HepG2 (cell line): Measurements from ENCODE around the gene HSD17B8. TPM values are rescaled to one million over a fixed set of nuclear protein-coding genes. Genes with fewer than 3 reads are reported as not detected.
A peak's percentile ranks its signal among the peaks of the same experiment; 100 is the strongest.

Source experiments
- ATAC-seq: fragments of 200-7000 bp; cut with Tn5 transposase; 3 replicates; pipeline ENCODE4 v1.9.1; 2020; ENCODE audit warnings: mild to moderate bottlenecking, moderate library complexity
- BruUV-seq: library from RNA; stranded (reverse); fragments of 400-500 nt; replicated peaks from 2 replicates; lab custom pipeline; 2021; lab: Mats Ljungman, UMichigan
- CTCF ChIA-PET: fragments of 300-600 bp; formaldehyde crosslinking; extraction: SDS; loops from one replicate; lab custom pipeline; 2021; ENCODE audit warnings: low total read pairs, inconsistent platforms, low intra/inter-chr PET ratio; lab: Yijun Ruan, JAX
- POLR2A ChIA-PET: fragments of 350-600 bp; sonication (Branson Sonifier 250); formaldehyde crosslinking; loops from one replicate; lab custom pipeline; 2020; ENCODE audit warnings: antibody characterized with exemption, inconsistent platforms; lab: Yijun Ruan, JAX
- DNase-seq: peaks from one replicate; pipeline ENCODE4 v3.0.0-alpha.2; 2015; ENCODE audit warnings: low spot score
- FAIRE-seq: peaks from 3 replicates; lab custom pipeline; 2011; peaks lifted over from hg19 to GRCh38; lab: Jason Lieb, UNC
- H2AFZ ChIP-seq: one replicate; pipeline ENCODE4 v1.6.1; 2011; ENCODE audit warnings: low read length, inconsistent platforms
- H3K27ac ChIP-seq: fragments of 300-600 bp; 3 replicates; pipeline ENCODE4 v1.8.0; 2011; ENCODE audit warnings: mixed run types, mild to moderate bottlenecking, mixed read lengths, low read length, inconsistent platforms; ENCODE audit not compliant: insufficient read depth; ENCODE audit errors: extremely low read length
- H3K27me3 ChIP-seq, 2 experiments: fragments of 200-600 bp in 1 of 2; 2 replicates in 1 of 2; 3 replicates in 1 of 2; pipeline versions ENCODE4 v1.6.0 to v1.8.0; 2011; ENCODE audit warnings: low read length in 2 of 2, mild to moderate bottlenecking in 2 of 2, moderate library complexity in 2 of 2, inconsistent platforms in 1 of 2; ENCODE audit not compliant: insufficient read depth in 2 of 2, control insufficient read depth in 1 of 2
- H3K36me3 ChIP-seq, 2 experiments: fragments of 200-600 bp in 1 of 2; replicated peaks in 1 of 2; 2 replicates in 1 of 2; 3 replicates in 1 of 2; pipeline versions ENCODE4 v1.5.1 to v1.8.0; 2011; ENCODE audit warnings: low read length in 2 of 2, inconsistent platforms in 1 of 2; ENCODE audit not compliant: insufficient read depth in 2 of 2, control insufficient read depth in 1 of 2
- H3K4me1 ChIP-seq: 2 replicates; pipeline ENCODE4 v1.5.1; 2012; ENCODE audit warnings: low read length, inconsistent platforms; ENCODE audit not compliant: insufficient read depth
- H3K4me2 ChIP-seq: 2 replicates; pipeline ENCODE4 v1.6.0; 2011; ENCODE audit warnings: low read depth, low read length, inconsistent platforms
- H3K4me3 ChIP-seq, 3 experiments: fragments of 200-600 bp in 1 of 3; sonication (generic), shearing (Covaris generic) in 1 of 3; replicated peaks in 1 of 3; 2 replicates each; pipeline ENCODE4 v1.5.1; 2011 to 2016; ENCODE audit warnings: low read length in 3 of 3, inconsistent platforms in 2 of 3, low read depth in 2 of 3, mild to moderate bottlenecking in 2 of 3, control low read depth in 1 of 3, mixed read lengths in 1 of 3; ENCODE audit not compliant: insufficient read depth in 1 of 3
- H3K79me2 ChIP-seq: one replicate; pipeline ENCODE4 v1.6.1; 2011; ENCODE audit warnings: low read length, inconsistent platforms; ENCODE audit not compliant: insufficient read depth
- H3K9ac ChIP-seq: 2 replicates; pipeline ENCODE4 v1.6.0; 2011; ENCODE audit warnings: mild to moderate bottlenecking, low read depth, low read length, inconsistent platforms; ENCODE audit not compliant: insufficient read depth
- H3K9me3 ChIP-seq: 2 replicates; pipeline ENCODE4 v1.5.1; 2012; ENCODE audit warnings: mild to moderate bottlenecking, low read length
- H4K20me1 ChIP-seq: 2 replicates; pipeline ENCODE4 v1.6.0; 2011; ENCODE audit warnings: inconsistent platforms, mild to moderate bottlenecking, low read length, moderate library complexity; ENCODE audit not compliant: insufficient read depth
- AHDC1 ChIP-seq: sonication (generic); formaldehyde crosslinking; IDR thresholded peaks from 2 replicates; pipeline ENCODE4 v1.5.1; 2020; ENCODE audit warnings: mild to moderate bottlenecking, missing genetic modification reagents, borderline replicate concordance
- BCL6 ChIP-seq: IDR thresholded peaks from 2 replicates; pipeline ENCODE4 v1.6.1; 2016; ENCODE audit warnings: missing genetic modification reagents, missing compliant biosample characterization
- ETS1 ChIP-seq: sonication (generic); formaldehyde crosslinking; IDR thresholded peaks from 2 replicates; pipeline ENCODE4 v1.4.0; 2020; ENCODE audit warnings: missing genetic modification reagents
- FOXK2 ChIP-seq: fragments of 450-650 bp; IDR thresholded peaks from 2 replicates; pipeline ENCODE4 v1.6.1; 2016
- MAX ChIP-seq: IDR thresholded peaks from 2 replicates; pipeline ENCODE4 v1.6.1; 2012; ENCODE audit warnings: inconsistent platforms
- TERF1 ChIP-seq: sonication (generic); formaldehyde crosslinking; IDR thresholded peaks from 2 replicates; pipeline ENCODE4 v1.8.0; 2022; ENCODE audit warnings: mild to moderate bottlenecking, missing genetic modification reagents, moderate library complexity
- XRCC5 ChIP-seq: fragments of 200-400 bp; formaldehyde crosslinking; optimal IDR thresholded peaks from 2 replicates; pipeline ENCODE3; 2017; ENCODE audit warnings: mild to moderate bottlenecking, low read length
- ZNF260 ChIP-seq: sonication (generic); formaldehyde crosslinking; IDR thresholded peaks from 2 replicates; pipeline ENCODE4 v1.4.0; 2020; ENCODE audit warnings: missing genetic modification reagents, low read depth, mild to moderate bottlenecking, borderline replicate concordance
- ZNF431 ChIP-seq: sonication (generic); formaldehyde crosslinking; IDR thresholded peaks from 2 replicates; pipeline ENCODE4 v1.9.0; 2022; ENCODE audit warnings: missing genetic modification reagents, low read depth, mild to moderate bottlenecking, borderline replicate concordance
- ZNF710 ChIP-seq: sonication (generic); formaldehyde crosslinking; IDR thresholded peaks from 2 replicates; pipeline ENCODE4 v1.5.0; 2020; ENCODE audit warnings: mild to moderate bottlenecking, missing genetic modification reagents, borderline replicate concordance
- ZSCAN21 ChIP-seq: sonication (generic); formaldehyde crosslinking; IDR thresholded peaks from 2 replicates; pipeline ENCODE4 v1.8.0; 2022; ENCODE audit warnings: mild to moderate bottlenecking, missing genetic modification reagents, moderate library complexity, borderline replicate concordance
- WGBS: methylation state at CpG from one replicate; pipeline ENCODE4 v1.1.6; 2017; ENCODE audit warnings: low lambda C conversion rate; 5-methylcytosine and 5-hydroxymethylcytosine counted together
- in situ Hi-C: cut with HindIII; loops from 2 replicates; pipeline ENCODE4 v1.10.0; 2017; ENCODE audit warnings: low pct_unique_long_range_greater_than_20kb; ENCODE audit not compliant: extremely low pct_ligation_motif_present
- intact Hi-C: fragments of 100-400 bp; cut with micrococcal nuclease; formaldehyde crosslinking; loops from one replicate; pipeline ENCODE4 v1.10.0; 2022; ENCODE audit not compliant: unreplicated experiment
- polyA plus RNA-seq, 8 experiments: library from polyadenylated mRNA; depleted of rRNA in 3 of 8; stranded (reverse) in 7 of 8; unstranded in 1 of 8; fragments of >200 nt; fragmentation: Illumina TruSeq in 4 of 8; extraction: Trizol in 4 of 8; gene quantifications; 2 replicates each; pipeline versions ENCODE4 v1.2.1 to v1.2.3, GENCODE V29; 2011 to 2016; ENCODE audit warnings: low read depth in 4 of 8, missing spikeins in 1 of 8, mixed read lengths in 1 of 8; ENCODE audit not compliant: insufficient read depth in 1 of 8
- total RNA-seq, 5 experiments: library from RNA; depleted of rRNA; stranded (reverse); fragments of >200 nt; fragmentation: Illumina TruSeq; extraction: Trizol; gene quantifications; 2 replicates each; pipeline ENCODE4 v1.2.3, GENCODE V29; 2016; ENCODE audit warnings: low read depth in 1 of 5

HSD17B8 gene
- total and polyA plus RNA-seq, 2 of the 13 experiments (the other 11 are each of a cell fraction or from before 2014, with no cell fraction given) = 12.6 to 20.1 TPM

- ATAC-seq = peak; percentile 30
- H3K27me3 ChIP-seq = peaks cover 0 to 1% of the 10 kb centered on the region in 2 experiments; a peak in 1 of 5 replicates
- H3K4me2 ChIP-seq = peak within 1 kb of the TSS; percentile 89
- H3K9me3 ChIP-seq = no peaks in the 10 kb centered on the region
- H3K4me3 ChIP-seq = peak within 1 kb of the TSS; percentile 90 to 93 (median 91)
- peaks cover 3 to 17% of the 10 kb centered on the region in 2 experiments for H3K36me3 ChIP-seq
- peak within 1 kb of the TSS; percentile 94 for H3K9ac ChIP-seq
- intact Hi-C loops (no loop called here), in situ Hi-C loops (loop anchor here (10.0 kb wide), 1 partner anchor 206 kb away; the partner anchor contains the start of genes CUTA and PHF1)
- peak within 1 kb of the TSS; percentile 76 for H3K27ac ChIP-seq
- H3K79me2 ChIP-seq = peaks cover 14% of the 10 kb centered on the region
- ChIA-PET CTCF (no interaction called here), POLR2A (interaction anchor here (0.8 to 3.2 kb wide), 19 partner anchors 8 to 255 kb away, joined by 3 to 33 read pairs (median 5); partner anchors contain the start of genes COL11A2, HLA-DMA, PFDN6 and RPS18)
- peak; percentile 59 for DNase-seq
- peak within 1 kb of the TSS; percentile 6 for H2AFZ ChIP-seq
- FAIRE-seq = peak; percentile 8
- peaks cover 58% of the 10 kb centered on the region for H3K4me1 ChIP-seq
- BruUV-seq = no TSS peak
- peaks cover 10% of the 10 kb centered on the region; the same call in 1 of the 2 replicates for H4K20me1 ChIP-seq
- 1% methylated on average over 44 of the region's 86 CpGs for WGBS
- no peak for TF ChIP-seq ETS1 (CRISPR knock-in tag)
- TF ChIP-seq ZNF431 = peak; percentile 56; the same call in 1 of the 2 replicates
- peak; percentile 88 for TF ChIP-seq ZNF710 (CRISPR knock-in tag)
- no peak for TF ChIP-seq TERF1 (CRISPR knock-in tag)
- no peak for TF ChIP-seq AHDC1
- TF ChIP-seq ZNF260 (CRISPR knock-in tag) = no peak
- no peak for TF ChIP-seq XRCC5
- TF ChIP-seq ZSCAN21 (CRISPR knock-in tag) = peak; percentile 85
- TF ChIP-seq FOXK2 = no peak
- TF ChIP-seq MAX = no peak
- TF ChIP-seq BCL6 (CRISPR knock-in tag) = peak; percentile 65
Measured at GRCh38 chr6:33208091-33208967, 3.9 kb downstream of the HSD17B8 start, which contains the start of gene RING1. Gene RING1, plus strand, starts transcription at chr6:33208500. Its CDS starts 323 bp downstream, at chr6:33208823.
